ENCODE data around the gene SLC25A23. TPM values are rescaled to one million over a fixed set of nuclear protein-coding genes. Genes with fewer than 3 reads are reported as not detected.

SLC25A23 gene
- total and polyA plus RNA-seq, 7 experiments from 2014 or later, result 9.0 to 35.0 (median 22.0) TPM

GRCh38 chr19:6460099-6460884 lies 700 bp upstream of the SLC25A23 start:
- Mint-ChIP-seq H3K27ac (peak overlapping the region; percentile 83 to 96 (median 91)), H3K9me3 (peaks cover 0 to 9% (median 2%) of the 10 kb centered on the region in 11 donors), H3K36me3 (peaks cover 9 to 19% (median 12%) of the 10 kb centered on the region in 5 donors), H3K27me3 (peaks cover 0 to 8% (median 0%) of the 10 kb centered on the region in 5 donors), H3K4me3 (peak overlapping the region; percentile 92 to 99 (median 98)), H3K4me1 (peaks cover 11 to 40% (median 34%) of the 10 kb centered on the region in 7 donors)
- peaks cover 0 to 3% (median 0%) of the 10 kb centered on the region in 3 experiments for H3K9me3 ChIP-seq (ENCODE audit: control insufficient read depth in 2 of 3, low read length in 3 of 3)
- ChIA-PET CTCF (interaction anchor here (1.1 kb wide), 1 partner anchor 22 kb away, joined by 3 read pairs; the partner anchor contains the start of gene DENND1C), POLR2A (interaction anchor here (0.6 to 2.3 kb wide), 4 partner anchors 10 to 35 kb away, joined by 3 to 13 read pairs (median 8); partner anchors contain the start of genes DENND1C and KHSRP)
- peaks cover 0 to 14% (median 0%) of the 10 kb centered on the region in 3 experiments for H3K36me3 ChIP-seq (ENCODE audit: control insufficient read depth in 2 of 3, insufficient read depth in 3 of 3, low read length in 3 of 3)
- peak; percentile 90 for ATAC-seq
- peak; percentile 87 to 97 (median 96) for DNase-seq
- peak overlapping the region; percentile 83 for H3K27ac ChIP-seq (ENCODE audit: low read depth, low read length)
- intact Hi-C loops (cut with micrococcal nuclease), result loop anchor here (1.0 to 5.0 kb wide), 14 partner anchors 21 to 1668 kb away; partner anchors contain the start of genes DENND1C (in 2 of the 2), CLPP (in 1 of the 2), FEM1A (in 1 of the 2) and GPR108 (in 1 of the 2)
- H3K4me1 ChIP-seq (ENCODE audit: control insufficient read depth in 2 of 2, insufficient read depth in 2 of 2, low read length in 2 of 2), result peaks cover 0 to 4% of the 10 kb centered on the region in 2 donors
- H3K4me3 ChIP-seq (ENCODE audit: low read length), result peak overlapping the region; percentile 72
- H3K27me3 ChIP-seq (ENCODE audit: control insufficient read depth in 2 of 2, insufficient read depth in 2 of 2, low read length in 2 of 2), result no peaks in the 10 kb centered on the region

GRCh38 chr19:6458695-6459261 lies 814 bp downstream of the SLC25A23 start:
- Histone ChIP-seq H3K4me3 (ENCODE audit: low read length) (peak overlapping the region; percentile 72), H3K27me3 (ENCODE audit: control insufficient read depth in 2 of 2, insufficient read depth in 2 of 2, low read length in 2 of 2) (no peaks in the 10 kb centered on the region), H3K4me1 (ENCODE audit: control insufficient read depth in 2 of 2, insufficient read depth in 2 of 2, low read length in 2 of 2) (peaks cover 0 to 1% of the 10 kb centered on the region in 2 donors), H3K36me3 (ENCODE audit: control insufficient read depth in 2 of 3, insufficient read depth in 3 of 3, low read length in 3 of 3) (peaks cover 0 to 29% (median 14%) of the 10 kb centered on the region in 3 experiments), H3K9me3 (ENCODE audit: control insufficient read depth in 2 of 3, low read length in 3 of 3) (peaks cover 0 to 18% (median 0%) of the 10 kb centered on the region in 3 experiments), H3K27ac (ENCODE audit: low read depth, low read length) (peak overlapping the region; percentile 83)
- ChIA-PET CTCF (no interaction called here), POLR2A (interaction anchor here (0.5 to 2.3 kb wide), 3 partner anchors 22 to 84 kb away, joined by 3 to 13 read pairs (median 3); partner anchors contain the start of gene DENND1C)
- intact Hi-C loops (cut with micrococcal nuclease), result no loop called here
- Mint-ChIP-seq H3K4me3 (peak overlapping the region; percentile 64 to 98 (median 89)), H3K27me3 (peaks cover 0 to 2% (median 0%) of the 10 kb centered on the region in 5 donors), H3K36me3 (peaks cover 15 to 34% (median 26%) of the 10 kb centered on the region in 5 donors), H3K9me3 (peaks cover 0 to 22% (median 8%) of the 10 kb centered on the region in 11 donors), H3K27ac (peak overlapping the region; percentile 52 to 93 (median 83)), H3K4me1 (peaks cover 8 to 30% (median 24%) of the 10 kb centered on the region in 7 donors)
- DNase-seq (no peak), ATAC-seq (no peak)

GRCh38 chr19:6457958-6458694 lies 1.5 kb downstream of the SLC25A23 start:
- Mint-ChIP-seq H3K27me3 (peaks cover 0 to 2% (median 0%) of the 10 kb centered on the region in 5 donors), H3K36me3 (peaks cover 15 to 40% (median 31%) of the 10 kb centered on the region in 5 donors), H3K4me1 (peaks cover 8 to 28% (median 23%) of the 10 kb centered on the region in 7 donors), H3K27ac (peak overlapping the region in 8 of 9 donors; percentile 52 to 90 (median 82)), H3K4me3 (peak overlapping the region; percentile 64 to 98 (median 89)), H3K9me3 (peaks cover 0 to 26% (median 11%) of the 10 kb centered on the region in 11 donors)
- Histone ChIP-seq H3K4me3 (ENCODE audit: low read length) (no peak overlapping the region), H3K27me3 (ENCODE audit: control insufficient read depth in 2 of 2, insufficient read depth in 2 of 2, low read length in 2 of 2) (no peaks in the 10 kb centered on the region), H3K36me3 (ENCODE audit: control insufficient read depth in 2 of 3, insufficient read depth in 3 of 3, low read length in 3 of 3) (peaks cover 0 to 36% (median 18%) of the 10 kb centered on the region in 3 experiments), H3K4me1 (ENCODE audit: control insufficient read depth in 2 of 2, insufficient read depth in 2 of 2, low read length in 2 of 2) (no peaks in the 10 kb centered on the region), H3K27ac (ENCODE audit: low read depth, low read length) (no peak overlapping the region), H3K9me3 (ENCODE audit: control insufficient read depth in 2 of 3, low read length in 3 of 3) (peaks cover 0 to 22% (median 0%) of the 10 kb centered on the region in 3 experiments)
- ATAC-seq (no peak), DNase-seq (no peak)
- intact Hi-C loops (cut with micrococcal nuclease), result no loop called here
- CTCF ChIA-PET, result interaction anchor here (0.6 kb wide), 2 partner anchors 49 to 226 kb away, joined by 4 read pairs; no protein-coding TSS in a partner anchor
- POLR2A ChIA-PET, result interaction anchor here (1.2 to 2.3 kb wide), 2 partner anchors 12 to 23 kb away, joined by 6 to 13 read pairs; partner anchors contain the start of gene DENND1C

GRCh38 chr19:6455924-6456323 lies 3.7 kb downstream of the SLC25A23 start:
- peaks cover 0 to 40% (median 18%) of the 10 kb centered on the region in 3 experiments for H3K36me3 ChIP-seq (ENCODE audit: control insufficient read depth in 2 of 3, insufficient read depth in 3 of 3, low read length in 3 of 3)
- Mint-ChIP-seq H3K4me3 (no peak overlapping the region), H3K27me3 (no peaks in the 10 kb centered on the region), H3K36me3 (peaks cover 15 to 58% (median 43%) of the 10 kb centered on the region in 5 donors), H3K9me3 (peaks cover 0 to 26% (median 12%) of the 10 kb centered on the region in 11 donors), H3K4me1 (peaks cover 8 to 21% (median 17%) of the 10 kb centered on the region in 7 donors), H3K27ac (no peak overlapping the region)
- ATAC-seq (no peak), DNase-seq (no peak)
- no peaks in the 10 kb centered on the region for H3K4me1 ChIP-seq (ENCODE audit: control insufficient read depth in 2 of 2, insufficient read depth in 2 of 2, low read length in 2 of 2)
- intact Hi-C loops (cut with micrococcal nuclease), result no loop called here
- ChIA-PET CTCF (no interaction called here), POLR2A (interaction anchor here (0.6 to 1.1 kb wide), 2 partner anchors 28 to 408 kb away, joined by 3 to 4 read pairs; no protein-coding TSS in a partner anchor)
- peaks cover 0 to 22% (median 0%) of the 10 kb centered on the region in 3 experiments for H3K9me3 ChIP-seq (ENCODE audit: control insufficient read depth in 2 of 3, low read length in 3 of 3)
- no peak overlapping the region for H3K27ac ChIP-seq (ENCODE audit: low read depth, low read length)
- no peaks in the 10 kb centered on the region for H3K27me3 ChIP-seq (ENCODE audit: control insufficient read depth in 2 of 2, insufficient read depth in 2 of 2, low read length in 2 of 2)
- no peak overlapping the region for H3K4me3 ChIP-seq (ENCODE audit: low read length)

GRCh38 chr19:6453951-6454565 lies 5.5 kb downstream of the SLC25A23 start:
- no peak overlapping the region for H3K27ac Mint-ChIP-seq
- ChIA-PET CTCF (no interaction called here), POLR2A (interaction anchor here (0.6 kb wide), 2 partner anchors 26 to 1478 kb away, joined by 3 to 7 read pairs; no protein-coding TSS in a partner anchor)
- H3K27me3 Mint-ChIP-seq, result no peaks in the 10 kb centered on the region
- Histone ChIP-seq H3K4me1 (ENCODE audit: control insufficient read depth in 2 of 2, insufficient read depth in 2 of 2, low read length in 2 of 2) (no peaks in the 10 kb centered on the region), H3K27me3 (ENCODE audit: control insufficient read depth in 2 of 2, insufficient read depth in 2 of 2, low read length in 2 of 2) (no peaks in the 10 kb centered on the region), H3K27ac (ENCODE audit: low read depth, low read length) (no peak overlapping the region), H3K9me3 (ENCODE audit: control insufficient read depth in 2 of 3, low read length in 3 of 3) (peaks cover 0 to 22% (median 0%) of the 10 kb centered on the region in 3 experiments), H3K4me3 (ENCODE audit: low read length) (no peak overlapping the region), H3K36me3 (ENCODE audit: control insufficient read depth in 2 of 3, insufficient read depth in 3 of 3, low read length in 3 of 3) (peaks cover 0 to 46% (median 18%) of the 10 kb centered on the region in 3 experiments)
- DNase-seq (peak in 1 of 9 donors; percentile 12), ATAC-seq (no peak)
- H3K9me3 Mint-ChIP-seq, result peaks cover 0 to 26% (median 12%) of the 10 kb centered on the region in 11 donors
- intact Hi-C loops (cut with micrococcal nuclease), result no loop called here
- no peak overlapping the region for H3K4me3 Mint-ChIP-seq
- peaks cover 5 to 12% (median 8%) of the 10 kb centered on the region in 7 donors for H3K4me1 Mint-ChIP-seq
- peaks cover 15 to 62% (median 49%) of the 10 kb centered on the region in 5 donors for H3K36me3 Mint-ChIP-seq

All from naive thymus-derived CD4-positive, alpha-beta T cell (primary cell).